OCI-LY1 (cell line): Measurements from ENCODE around the gene ST3GAL2.
"Not testable (repeated sequence)": the region's sequence is repeated elsewhere in the genome, so short reads cannot be mapped to it uniquely, and the experiment has no call there.

Experiments used
- H2AFZ ChIP-seq: fragments of 200-600 bp; sonication (generic), shearing (Covaris generic); 2 replicates; pipeline ENCODE4 v1.6.0; 2014; ENCODE audit warnings: antibody characterized with exemption, mild to moderate bottlenecking, low read length
- H3F3A ChIP-seq: fragments of 200-600 bp; sonication (generic), shearing (Covaris generic); 2 replicates; pipeline ENCODE4 v1.6.0; 2014; ENCODE audit warnings: mild to moderate bottlenecking, antibody characterized with exemption, low read length, moderate library complexity; ENCODE audit not compliant: insufficient read depth
- H3K27ac ChIP-seq: fragments of 200-600 bp; sonication (generic); 2 replicates; pipeline ENCODE4 v1.5.1; 2014; ENCODE audit warnings: low read length, mixed run types, mild to moderate bottlenecking, low read depth; ENCODE audit not compliant: poor library complexity, severe bottlenecking
- H3K27me3 ChIP-seq: fragments of 200-600 bp; sonication (generic); 2 replicates; pipeline ENCODE4 v1.6.0; 2014; ENCODE audit warnings: antibody characterized with exemption, mild to moderate bottlenecking, low read length, moderate library complexity; ENCODE audit not compliant: insufficient read depth
- H3K36me3 ChIP-seq: fragments of 200-600 bp; sonication (generic); 2 replicates; pipeline ENCODE4 v1.6.1; 2014; ENCODE audit warnings: mild to moderate bottlenecking, antibody characterized with exemption, low read length, moderate library complexity, mixed read lengths; ENCODE audit not compliant: insufficient read depth
- H3K4me1 ChIP-seq: fragments of 200-600 bp; sonication (generic); 2 replicates; pipeline ENCODE4 v1.5.1; 2014; ENCODE audit warnings: mild to moderate bottlenecking, low read length, moderate library complexity; ENCODE audit not compliant: insufficient read depth, severe bottlenecking
- H3K4me2 ChIP-seq: fragments of 200-600 bp; sonication (generic), shearing (Covaris generic); 2 replicates; pipeline ENCODE4 v1.6.1; 2014; ENCODE audit warnings: low read length
- H3K4me3 ChIP-seq: fragments of 200-600 bp; sonication (generic); 2 replicates; pipeline ENCODE4 v1.5.1; 2014; ENCODE audit warnings: low read length, low read depth, mild to moderate bottlenecking, mixed read lengths; ENCODE audit not compliant: poor library complexity, severe bottlenecking
- H3K79me2 ChIP-seq: fragments of 200-600 bp; shearing (Covaris generic); 2 replicates; pipeline ENCODE4 v1.6.1; 2016; ENCODE audit warnings: mixed run types, low read length, mixed read lengths; ENCODE audit not compliant: insufficient read depth
- H3K9ac ChIP-seq: fragments of 200-600 bp; sonication (generic), shearing (Covaris generic); 2 replicates; pipeline ENCODE4 v1.6.1; 2014; ENCODE audit warnings: mild to moderate bottlenecking, low read length, mixed read lengths
- H3K9me2 ChIP-seq: fragments of 200-600 bp; sonication (generic), shearing (Covaris generic); 2 replicates; pipeline ENCODE4 v1.6.1; 2014; ENCODE audit warnings: low read depth, mild to moderate bottlenecking, low read length, mixed read lengths
- H3K9me3 ChIP-seq: fragments of 200-600 bp; shearing (Covaris generic); 2 replicates; pipeline ENCODE4 v1.6.1; 2014; ENCODE audit warnings: low read length, mixed read lengths
- H4K20me1 ChIP-seq: fragments of 200-600 bp; sonication (generic), shearing (Covaris generic); 2 replicates; pipeline ENCODE4 v1.6.0; 2016; ENCODE audit warnings: mild to moderate bottlenecking, low read length; ENCODE audit not compliant: insufficient read depth
- EZH2 ChIP-seq: fragments of 200-600 bp; sonication (generic), shearing (Covaris generic); IDR thresholded peaks from 2 replicates; pipeline ENCODE4 v1.8.0; 2017; ENCODE audit warnings: borderline replicate concordance, mixed run types, mild to moderate bottlenecking, antibody characterized with exemption, low read length, moderate library complexity, mixed read lengths
- TF ChIP-seq, protein P1 (sequence below): fragments of 200-600 bp; sonication (generic), shearing (Covaris generic); IDR thresholded peaks from 2 replicates; pipeline ENCODE4 v1.5.1; 2017; ENCODE audit warnings: mild to moderate bottlenecking, antibody characterized with exemption, low read length, moderate library complexity, mixed read lengths

Gene ST3GAL2

DNA sequence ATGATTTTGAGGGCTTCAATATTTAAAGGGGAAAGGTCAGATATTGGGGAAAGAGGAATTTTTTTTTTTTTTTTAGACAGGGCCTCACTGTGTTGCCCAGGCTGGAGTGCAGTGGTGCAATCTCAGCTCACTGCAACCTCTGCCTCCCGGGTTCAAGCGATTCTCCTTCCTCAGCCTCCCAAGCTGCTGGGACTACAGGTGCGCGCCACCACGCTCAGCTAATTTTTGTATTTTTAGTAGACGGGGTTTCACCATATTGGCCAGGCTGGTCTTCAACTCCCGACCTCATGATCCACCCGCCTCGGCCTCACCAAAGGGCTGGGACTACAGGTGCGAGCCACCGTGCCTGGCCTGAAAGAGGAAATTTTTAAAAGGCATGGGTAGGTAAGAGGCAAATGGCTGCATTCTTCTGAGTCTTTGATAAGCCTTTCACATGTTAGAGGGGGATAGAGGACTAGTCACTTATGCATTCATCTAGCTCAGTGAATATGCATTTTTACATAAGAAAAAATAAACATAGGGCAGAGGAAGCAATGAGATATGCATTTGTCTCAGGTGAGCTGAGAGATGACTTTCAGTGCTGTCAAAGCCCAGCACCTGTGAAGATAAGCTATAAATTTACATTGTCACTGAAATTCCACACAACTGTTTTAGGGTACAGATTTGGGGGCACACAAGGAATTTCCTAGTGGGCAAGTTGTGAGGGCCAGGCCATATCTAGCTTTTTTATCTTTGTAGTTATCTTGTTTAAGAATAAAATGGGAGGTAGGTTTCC, 14.4 kb upstream of the ST3GAL2 start:
- no peaks in the 10 kb centered on the region for H4K20me1 ChIP-seq
- H3K9me3 ChIP-seq: no peaks in the 10 kb centered on the region
- no peaks in the 10 kb centered on the region for H3K36me3 ChIP-seq
- no peak overlapping the region for H3K27ac ChIP-seq
- H2AFZ ChIP-seq: peak overlapping the region; percentile 81; the same call in 1 of the 2 replicates
- peak overlapping the region; percentile 82 for H3K9ac ChIP-seq
- H3K4me3 ChIP-seq: peak overlapping the region; percentile 79
- no peaks in the 10 kb centered on the region for H3K27me3 ChIP-seq
- peak overlapping the region; percentile 83 for H3K4me2 ChIP-seq
- H3K79me2 ChIP-seq: no peaks in the 10 kb centered on the region
- H3K4me1 ChIP-seq: peaks cover 19% of the 10 kb centered on the region
- no peaks in the 10 kb centered on the region for H3K9me2 ChIP-seq
- no peak for TF ChIP-seq EZH2
- TF ChIP-seq, protein P1, sequence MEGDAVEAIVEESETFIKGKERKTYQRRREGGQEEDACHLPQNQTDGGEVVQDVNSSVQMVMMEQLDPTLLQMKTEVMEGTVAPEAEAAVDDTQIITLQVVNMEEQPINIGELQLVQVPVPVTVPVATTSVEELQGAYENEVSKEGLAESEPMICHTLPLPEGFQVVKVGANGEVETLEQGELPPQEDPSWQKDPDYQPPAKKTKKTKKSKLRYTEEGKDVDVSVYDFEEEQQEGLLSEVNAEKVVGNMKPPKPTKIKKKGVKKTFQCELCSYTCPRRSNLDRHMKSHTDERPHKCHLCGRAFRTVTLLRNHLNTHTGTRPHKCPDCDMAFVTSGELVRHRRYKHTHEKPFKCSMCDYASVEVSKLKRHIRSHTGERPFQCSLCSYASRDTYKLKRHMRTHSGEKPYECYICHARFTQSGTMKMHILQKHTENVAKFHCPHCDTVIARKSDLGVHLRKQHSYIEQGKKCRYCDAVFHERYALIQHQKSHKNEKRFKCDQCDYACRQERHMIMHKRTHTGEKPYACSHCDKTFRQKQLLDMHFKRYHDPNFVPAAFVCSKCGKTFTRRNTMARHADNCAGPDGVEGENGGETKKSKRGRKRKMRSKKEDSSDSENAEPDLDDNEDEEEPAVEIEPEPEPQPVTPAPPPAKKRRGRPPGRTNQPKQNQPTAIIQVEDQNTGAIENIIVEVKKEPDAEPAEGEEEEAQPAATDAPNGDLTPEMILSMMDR: no peak
- peaks cover 3% of the 10 kb centered on the region; the same call in 1 of the 2 replicates for H3F3A ChIP-seq

DNA sequence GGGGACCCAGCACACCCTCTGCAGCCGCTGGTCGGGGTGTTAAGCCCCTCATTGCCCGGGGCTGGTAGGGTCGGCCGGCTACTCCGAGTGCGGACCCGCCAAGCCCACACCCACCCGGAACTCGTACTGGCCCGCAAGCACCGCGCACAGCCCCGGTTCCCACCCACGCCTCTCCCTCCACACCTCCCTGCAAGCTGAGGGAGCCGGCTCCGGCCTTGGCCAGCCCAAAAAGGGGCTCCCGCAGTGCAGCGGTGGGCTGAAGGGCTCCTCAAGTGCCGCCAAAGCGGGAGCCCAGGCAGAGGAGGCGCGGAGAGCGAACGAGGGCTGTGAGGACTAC, 12.1 kb upstream of the ST3GAL2 start:
- not testable (repeated sequence) for H2AFZ ChIP-seq, H3K79me2 ChIP-seq, H3K9me3 ChIP-seq, H3K27me3 ChIP-seq, H3K36me3 ChIP-seq, H3F3A ChIP-seq, H3K4me3 ChIP-seq, H3K9ac ChIP-seq, H4K20me1 ChIP-seq, H3K27ac ChIP-seq, H3K4me2 ChIP-seq, H3K9me2 ChIP-seq
- peaks cover 18% of the 10 kb centered on the region for H3K4me1 ChIP-seq

DNA sequence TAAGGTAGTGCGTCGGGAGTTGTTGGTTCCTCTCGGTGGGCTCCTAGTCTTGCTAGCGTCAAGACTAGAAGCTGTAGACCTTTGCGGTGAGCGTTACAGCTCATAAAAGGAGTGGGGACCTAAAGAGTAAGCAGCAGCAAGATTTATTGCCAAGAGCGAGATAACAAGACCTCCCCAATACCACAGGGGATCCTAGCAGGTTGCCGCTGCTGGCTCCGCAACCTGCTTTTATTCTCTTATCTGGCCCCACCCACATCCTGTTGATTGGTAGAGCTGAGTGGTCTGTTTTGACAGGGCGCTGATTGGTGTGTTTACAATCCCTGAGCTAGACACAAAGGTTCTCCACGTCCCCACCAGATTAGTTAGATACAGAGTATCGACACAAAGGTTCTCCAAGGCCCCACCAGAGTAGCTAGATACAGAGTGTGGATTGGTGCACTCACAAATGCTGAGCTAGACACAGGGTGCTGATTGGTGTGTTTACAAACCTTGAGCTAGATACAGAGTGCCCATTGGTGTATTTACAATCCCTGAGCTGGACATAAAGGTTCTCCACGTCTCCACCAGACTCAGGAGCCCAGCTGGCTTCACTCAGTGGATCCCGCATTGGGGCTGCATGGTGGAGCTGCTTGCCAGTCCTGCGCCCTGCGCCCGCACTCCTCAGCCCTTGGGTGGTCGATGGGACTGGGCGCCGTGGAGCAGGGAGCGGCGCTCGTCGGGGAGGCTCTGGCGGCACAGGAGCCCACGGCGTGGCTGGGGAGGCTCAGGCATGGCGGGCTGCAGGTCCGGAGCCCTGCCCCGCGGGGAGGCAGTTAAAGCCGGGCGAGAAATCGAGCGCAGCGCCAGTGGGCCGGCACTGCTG, 11.5 kb upstream of the ST3GAL2 start:
- H3F3A ChIP-seq, H3K9me2 ChIP-seq, H3K27ac ChIP-seq, H2AFZ ChIP-seq, H3K27me3 ChIP-seq, H3K79me2 ChIP-seq, H3K9ac ChIP-seq, H4K20me1 ChIP-seq, H3K36me3 ChIP-seq, H3K4me2 ChIP-seq, H3K4me3 ChIP-seq, H3K9me3 ChIP-seq: not testable (repeated sequence)
- H3K4me1 ChIP-seq: peaks cover 12% of the 10 kb centered on the region

DNA sequence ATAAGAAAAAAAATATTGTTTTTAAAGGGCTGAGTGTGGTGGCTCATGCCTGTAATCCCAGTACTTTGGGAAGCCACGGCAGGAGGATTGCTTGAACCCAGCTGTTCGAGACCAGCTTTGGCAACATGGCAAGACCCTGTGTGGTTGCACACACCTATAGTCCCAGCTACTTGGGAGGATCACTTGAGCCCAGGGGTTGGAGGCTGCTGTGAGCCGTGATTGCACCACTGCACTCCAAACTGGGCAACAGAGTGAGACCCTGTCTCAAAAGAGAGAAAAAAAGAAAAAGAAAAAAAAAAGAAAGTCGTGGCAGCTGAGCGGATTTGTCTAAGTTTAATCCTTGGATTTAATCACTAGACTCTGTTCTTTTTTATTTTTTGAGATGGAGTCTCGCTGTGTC, 9.2 kb upstream of the ST3GAL2 start:
- TF ChIP-seq EZH2: no peak
- TF ChIP-seq, protein P1: no peak
- Histone ChIP-seq H3K27me3 (no peaks in the 10 kb centered on the region), H3K79me2 (no peaks in the 10 kb centered on the region), H4K20me1 (no peaks in the 10 kb centered on the region), H3F3A (no peaks in the 10 kb centered on the region), H3K9me2 (no peaks in the 10 kb centered on the region), H3K9ac (no peak overlapping the region), H3K27ac (no peak overlapping the region), H3K4me2 (no peak overlapping the region), H3K9me3 (no peaks in the 10 kb centered on the region), H3K36me3 (no peaks in the 10 kb centered on the region), H3K4me3 (no peak overlapping the region), H3K4me1 (no peaks in the 10 kb centered on the region), H2AFZ (no peak overlapping the region)
